HG02642 (cell line): ENCODE data around the gene CDC42BPB.
"Not testable (repeated sequence)": the region's sequence is repeated elsewhere in the genome, so short reads cannot be mapped to it uniquely, and the experiment has no call there.

ENCODE experiments used
- ATAC-seq: cut with Tn5 transposase; IDR thresholded peaks from one replicate; pipeline ENCODE4 v1.9.1; 2021; ENCODE audit warnings: mild to moderate bottlenecking; ENCODE audit not compliant: unreplicated experiment, poor library complexity

The CDC42BPB gene

GRCh38 chr14:103055695-103056094 lies 1.7 kb downstream of the CDC42BPB start:
- ATAC-seq, result no peak

- no peak for ATAC-seq
Observed at GRCh38 chr14:103052407-103052806, 4.9 kb downstream of the CDC42BPB start.

GRCh38 chr14:103050935-103051334 lies 6.4 kb downstream of the CDC42BPB start:
- no peak for ATAC-seq

GRCh38 chr14:103047453-103047852 lies 9.9 kb downstream of the CDC42BPB start:
- ATAC-seq, result not testable (repeated sequence)

- ATAC-seq, result no peak
Observed at GRCh38 chr14:103045371-103045869, 11.9 kb downstream of the CDC42BPB start.

- ATAC-seq, result no peak
Observed at GRCh38 chr14:103043257-103044015, 13.9 kb downstream of the CDC42BPB start.

GRCh38 chr14:103041464-103041863 lies 15.9 kb downstream of the CDC42BPB start:
- ATAC-seq, result no peak

GRCh38 chr14:103033681-103034096 lies 23.7 kb downstream of the CDC42BPB start:
- ATAC-seq, result no peak

GRCh38 chr14:103031956-103032355 lies 25.4 kb downstream of the CDC42BPB start:
- no peak for ATAC-seq

GRCh38 chr14:103031566-103031911 lies 25.8 kb downstream of the CDC42BPB start:
- ATAC-seq, result no peak

- ATAC-seq, result no peak
Observed at GRCh38 chr14:103030741-103031565, 26.4 kb downstream of the CDC42BPB start.

- no peak for ATAC-seq
Observed at GRCh38 chr14:103029936-103030335, 27.4 kb downstream of the CDC42BPB start.

GRCh38 chr14:103028772-103029171 lies 28.6 kb downstream of the CDC42BPB start:
- no peak for ATAC-seq

GRCh38 chr14:103028161-103028767 lies 29.1 kb downstream of the CDC42BPB start:
- ATAC-seq, result no peak

- ATAC-seq, result no peak
Observed at GRCh38 chr14:103027451-103027850, 29.9 kb downstream of the CDC42BPB start.

- ATAC-seq, result no peak
Observed at GRCh38 chr14:103026988-103027387, 30.4 kb downstream of the CDC42BPB start.

- ATAC-seq, result not testable (repeated sequence)
Observed at GRCh38 chr14:103026196-103026595, 31.2 kb downstream of the CDC42BPB start.

- no peak for ATAC-seq
Observed at GRCh38 chr14:103023881-103024473, 33.4 kb downstream of the CDC42BPB start.

GRCh38 chr14:103022685-103023044 lies 34.7 kb downstream of the CDC42BPB start:
- no peak for ATAC-seq

GRCh38 chr14:103022002-103022684 lies 35.2 kb downstream of the CDC42BPB start:
- ATAC-seq, result no peak
